DND-41 (cell line): ENCODE data around the gene RPH3AL.

Source experiments
- CTCF ChIP-seq: IDR thresholded peaks from 2 replicates; pipeline ENCODE4 v1.5.1; 2012; ENCODE audit warnings: borderline replicate concordance, low read length, moderate library complexity, mild to moderate bottlenecking; ENCODE audit not compliant: poor library complexity, severe bottlenecking; ENCODE audit errors: extremely low read depth
- EZH2 ChIP-seq: IDR thresholded peaks from 3 replicates; pipeline ENCODE4 v1.6.1; 2012; ENCODE audit warnings: borderline replicate concordance, low read depth, mild to moderate bottlenecking, moderate library complexity, low read length, inconsistent platforms; ENCODE audit not compliant: severe bottlenecking

DNA sequence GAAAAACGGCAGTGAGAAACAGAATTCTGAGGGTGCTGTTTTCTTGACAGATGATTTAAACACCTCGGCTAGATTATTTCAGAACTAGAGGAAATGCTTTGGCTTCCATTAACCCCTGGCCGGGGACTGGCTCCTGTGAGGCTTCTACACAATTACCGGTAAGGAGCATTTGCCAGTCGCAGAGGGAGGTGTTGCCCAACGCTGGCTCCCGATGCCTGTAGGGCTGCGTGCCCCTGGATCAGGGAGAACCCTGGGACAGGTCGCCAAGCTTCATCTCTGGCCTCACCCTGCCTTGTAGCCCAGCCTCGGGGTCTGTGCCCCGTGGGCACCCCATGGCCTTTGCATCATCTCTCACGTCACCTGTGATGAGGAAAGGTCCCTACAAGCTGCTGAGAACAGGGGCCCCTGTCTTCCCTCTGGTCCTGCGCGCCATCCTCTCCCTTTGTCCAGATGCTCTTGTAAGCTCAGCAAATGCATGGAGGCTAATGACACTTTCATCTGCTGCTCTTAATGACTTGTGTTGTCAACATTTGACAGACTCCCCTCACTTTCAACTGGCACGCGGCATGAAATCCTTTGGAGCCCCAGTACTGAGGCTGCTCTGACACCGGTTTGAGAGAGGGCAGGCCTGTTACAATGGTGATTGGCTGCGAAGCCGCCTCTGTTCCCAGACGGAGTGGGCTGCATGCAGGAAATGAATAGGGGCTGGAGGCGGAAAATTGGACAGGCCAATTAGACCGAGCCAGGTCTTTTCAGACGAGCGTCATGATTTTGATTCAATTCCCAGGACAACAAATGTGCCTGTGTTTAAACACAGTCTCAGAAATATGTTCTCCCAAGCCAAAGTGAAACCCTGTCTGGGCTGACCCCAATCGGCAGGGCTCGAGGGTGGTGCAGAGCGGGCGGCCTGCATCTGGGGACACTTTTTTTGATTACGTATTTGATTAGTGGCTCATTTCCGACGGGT is 85.6 kb downstream of the RPH3AL start:
- TF ChIP-seq EZH2 = no peak
- no peak for TF ChIP-seq CTCF
